Upper lobe of left lung (tissue), 4 donors: Measurements from ENCODE around the gene ANO2.

Experiments
- POLR2A ChIP-seq, 4 donors: fragments of 450-650 bp; IDR thresholded peaks; one replicate each; pipeline ENCODE4 v1.5.1; 2016 to 2017; ENCODE audit warnings: antibody characterized with exemption in 4 of 4, mild to moderate bottlenecking in 2 of 4
- TF ChIP-seq, protein P1 (sequence below), 6 experiments: fragments of 450-650 bp in 4 of 6; fragments of 200-600 bp in 2 of 6; sonication (generic) in 2 of 6; IDR thresholded peaks; one replicate each; pipeline ENCODE4 v1.5.1; 2016 to 2019; ENCODE audit warnings: antibody characterized with exemption in 6 of 6

DNA sequence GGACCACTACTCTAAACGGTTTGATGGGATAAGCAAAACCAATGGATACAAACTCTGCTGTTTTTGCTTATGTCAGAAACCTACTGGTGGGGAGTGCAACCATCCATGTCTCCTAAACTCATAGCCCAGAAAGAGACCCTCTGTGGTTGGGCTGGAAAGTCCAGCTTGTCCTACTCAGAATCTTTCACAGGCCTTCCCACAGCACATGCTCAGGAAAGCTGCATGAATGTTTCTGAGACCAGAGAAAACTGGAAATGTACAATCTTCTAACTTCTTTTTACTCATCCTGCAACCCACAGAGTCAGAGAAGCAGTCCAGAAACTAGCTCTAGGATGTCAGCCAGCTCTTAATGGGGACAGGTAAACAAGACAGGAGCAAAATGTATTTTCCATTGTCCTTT, 73.3 kb downstream of the ANO2 start:
- TF ChIP-seq, protein P1, sequence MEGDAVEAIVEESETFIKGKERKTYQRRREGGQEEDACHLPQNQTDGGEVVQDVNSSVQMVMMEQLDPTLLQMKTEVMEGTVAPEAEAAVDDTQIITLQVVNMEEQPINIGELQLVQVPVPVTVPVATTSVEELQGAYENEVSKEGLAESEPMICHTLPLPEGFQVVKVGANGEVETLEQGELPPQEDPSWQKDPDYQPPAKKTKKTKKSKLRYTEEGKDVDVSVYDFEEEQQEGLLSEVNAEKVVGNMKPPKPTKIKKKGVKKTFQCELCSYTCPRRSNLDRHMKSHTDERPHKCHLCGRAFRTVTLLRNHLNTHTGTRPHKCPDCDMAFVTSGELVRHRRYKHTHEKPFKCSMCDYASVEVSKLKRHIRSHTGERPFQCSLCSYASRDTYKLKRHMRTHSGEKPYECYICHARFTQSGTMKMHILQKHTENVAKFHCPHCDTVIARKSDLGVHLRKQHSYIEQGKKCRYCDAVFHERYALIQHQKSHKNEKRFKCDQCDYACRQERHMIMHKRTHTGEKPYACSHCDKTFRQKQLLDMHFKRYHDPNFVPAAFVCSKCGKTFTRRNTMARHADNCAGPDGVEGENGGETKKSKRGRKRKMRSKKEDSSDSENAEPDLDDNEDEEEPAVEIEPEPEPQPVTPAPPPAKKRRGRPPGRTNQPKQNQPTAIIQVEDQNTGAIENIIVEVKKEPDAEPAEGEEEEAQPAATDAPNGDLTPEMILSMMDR (IDR thresholded peaks at IDR 0.05): no peak
- TF ChIP-seq POLR2A (IDR thresholded peaks at IDR 0.05): no peak
